ENCODE measurements around the gene C1orf226. TPM values are rescaled to one million over a fixed set of nuclear protein-coding genes. Genes with fewer than 3 reads are reported as not detected.

The C1orf226 gene
- total RNA-seq, 2 experiments from 2014 or later: not detected

- CTCF ChIA-PET: no interaction called here
Observed at GRCh38 chr1:162370161-162370560, 11.4 kb upstream of the C1orf226 start.

GRCh38 chr1:162370721-162371120 lies 10.8 kb upstream of the C1orf226 start:
- Mint-ChIP-seq H3K4me1 (no peaks in the 10 kb centered on the region), H3K36me3 (ENCODE audit: low read depth) (no peaks in the 10 kb centered on the region), H3K4me3 (no peak overlapping the region), H3K9me3 (no peaks in the 10 kb centered on the region), H3K27me3 (no peaks in the 10 kb centered on the region), H3K27ac (no peak overlapping the region)
- ChIA-PET POLR2A (no interaction called here), CTCF (no interaction called here)
- no peak for DNase-seq

More at GRCh38 chr1:162370161-162370560, 11.4 kb upstream of the C1orf226 start:
- Mint-ChIP-seq H3K36me3 (ENCODE audit: low read depth) (no peaks in the 10 kb centered on the region), H3K9me3 (no peaks in the 10 kb centered on the region), H3K4me1 (no peaks in the 10 kb centered on the region), H3K4me3 (no peak overlapping the region), H3K27ac (no peak overlapping the region), H3K27me3 (no peaks in the 10 kb centered on the region)
- POLR2A ChIA-PET: no interaction called here
- DNase-seq: no peak

- CTCF ChIA-PET: no interaction called here
- no peak overlapping the region for H3K4me3 Mint-ChIP-seq
Observed at GRCh38 chr1:162371611-162372010, 9.9 kb upstream of the C1orf226 start.

GRCh38 chr1:162372159-162373071 lies 9.1 kb upstream of the C1orf226 start:
- POLR2A ChIA-PET: no interaction called here
- CTCF ChIA-PET: no interaction called here
- Mint-ChIP-seq H3K9me3 (no peaks in the 10 kb centered on the region), H3K4me1 (no peaks in the 10 kb centered on the region), H3K27ac (no peak overlapping the region), H3K36me3 (ENCODE audit: low read depth) (no peaks in the 10 kb centered on the region), H3K4me3 (no peak overlapping the region), H3K27me3 (no peaks in the 10 kb centered on the region)
- no peak for DNase-seq

More at GRCh38 chr1:162371611-162372010, 9.9 kb upstream of the C1orf226 start:
- no peak for DNase-seq
- H3K4me1 Mint-ChIP-seq: no peaks in the 10 kb centered on the region
- no peaks in the 10 kb centered on the region for H3K36me3 Mint-ChIP-seq (ENCODE audit: low read depth)
- H3K27me3 Mint-ChIP-seq: no peaks in the 10 kb centered on the region
- no peaks in the 10 kb centered on the region for H3K9me3 Mint-ChIP-seq
- no peak overlapping the region for H3K27ac Mint-ChIP-seq
- POLR2A ChIA-PET: no interaction called here

GRCh38 chr1:162373072-162373427 lies 8.5 kb upstream of the C1orf226 start:
- no peak for DNase-seq
- H3K4me1 Mint-ChIP-seq: no peaks in the 10 kb centered on the region
- H3K4me3 Mint-ChIP-seq: no peak overlapping the region
- no peaks in the 10 kb centered on the region for H3K36me3 Mint-ChIP-seq (ENCODE audit: low read depth)
- H3K27ac Mint-ChIP-seq: no peak overlapping the region
- H3K9me3 Mint-ChIP-seq: no peaks in the 10 kb centered on the region
- CTCF ChIA-PET: no interaction called here
- POLR2A ChIA-PET: no interaction called here
- H3K27me3 Mint-ChIP-seq: no peaks in the 10 kb centered on the region

- CTCF ChIA-PET: no interaction called here
- H3K36me3 Mint-ChIP-seq (ENCODE audit: low read depth): no peaks in the 10 kb centered on the region
Observed at GRCh38 chr1:162373541-162374260, 7.8 kb upstream of the C1orf226 start.

GRCh38 chr1:162374406-162374805 lies 7.1 kb upstream of the C1orf226 start:
- no peaks in the 10 kb centered on the region for H3K9me3 Mint-ChIP-seq
- CTCF ChIA-PET: no interaction called here

More at GRCh38 chr1:162373541-162374260, 7.8 kb upstream of the C1orf226 start:
- H3K27ac Mint-ChIP-seq: no peak overlapping the region
- H3K4me1 Mint-ChIP-seq: no peaks in the 10 kb centered on the region
- DNase-seq: no peak
- no peaks in the 10 kb centered on the region for H3K9me3 Mint-ChIP-seq
- POLR2A ChIA-PET: no interaction called here
- H3K27me3 Mint-ChIP-seq: no peaks in the 10 kb centered on the region
- H3K4me3 Mint-ChIP-seq: no peak overlapping the region

GRCh38 chr1:162375463-162375862 lies 6.1 kb upstream of the C1orf226 start:
- DNase-seq: no peak
- Mint-ChIP-seq H3K9me3 (no peaks in the 10 kb centered on the region), H3K4me3 (no peak overlapping the region), H3K4me1 (no peaks in the 10 kb centered on the region), H3K27ac (no peak overlapping the region), H3K27me3 (peaks cover 2% of the 10 kb centered on the region), H3K36me3 (ENCODE audit: low read depth) (no peaks in the 10 kb centered on the region)
- POLR2A ChIA-PET: no interaction called here
- CTCF ChIA-PET: no interaction called here

More at GRCh38 chr1:162374406-162374805, 7.1 kb upstream of the C1orf226 start:
- no peak overlapping the region for H3K27ac Mint-ChIP-seq
- no peak for DNase-seq
- H3K4me1 Mint-ChIP-seq: no peaks in the 10 kb centered on the region
- POLR2A ChIA-PET: no interaction called here
- H3K4me3 Mint-ChIP-seq: no peak overlapping the region
- peaks cover 2% of the 10 kb centered on the region for H3K27me3 Mint-ChIP-seq
- no peaks in the 10 kb centered on the region for H3K36me3 Mint-ChIP-seq (ENCODE audit: low read depth)

- CTCF ChIA-PET: no interaction called here
- POLR2A ChIA-PET: no interaction called here
- DNase-seq: no peak
- Mint-ChIP-seq H3K27ac (no peak within 1 kb of the TSS), H3K36me3 (ENCODE audit: low read depth) (no peaks in the 10 kb centered on the region), H3K4me1 (no peaks in the 10 kb centered on the region), H3K4me3 (no peak within 1 kb of the TSS), H3K27me3 (peaks cover 2% of the 10 kb centered on the region), H3K9me3 (no peaks in the 10 kb centered on the region)
Observed at GRCh38 chr1:162376691-162377090, 4.8 kb upstream of the C1orf226 start, which contains the start of gene SPATA46. Gene SPATA46, minus strand, starts transcription at chr1:162376854. Its CDS starts 64 bp downstream, at chr1:162376790.

- ChIA-PET CTCF (interaction anchor here (0.9 kb wide), 1 partner anchor 324 kb away, joined by 3 read pairs; no protein-coding TSS in a partner anchor), POLR2A (no interaction called here)
- no peak for DNase-seq
- no peak overlapping the region for H3K4me3 Mint-ChIP-seq
- H3K4me1 Mint-ChIP-seq: no peaks in the 10 kb centered on the region
- H3K27me3 Mint-ChIP-seq: peaks cover 2% of the 10 kb centered on the region
- no peak overlapping the region for H3K27ac Mint-ChIP-seq
- no peaks in the 10 kb centered on the region for H3K9me3 Mint-ChIP-seq
- no peaks in the 10 kb centered on the region for H3K36me3 Mint-ChIP-seq (ENCODE audit: low read depth)
Observed at GRCh38 chr1:162380061-162380846, 1.3 kb upstream of the C1orf226 start.

- Mint-ChIP-seq H3K27ac (no peak overlapping the region), H3K36me3 (ENCODE audit: low read depth) (no peaks in the 10 kb centered on the region), H3K4me3 (no peak overlapping the region), H3K27me3 (peaks cover 2% of the 10 kb centered on the region), H3K4me1 (no peaks in the 10 kb centered on the region), H3K9me3 (no peaks in the 10 kb centered on the region)
- DNase-seq: no peak
- CTCF ChIA-PET: no interaction called here
- POLR2A ChIA-PET: no interaction called here
Observed at GRCh38 chr1:162381941-162382750, 618 bp downstream of the C1orf226 start.

- no peak overlapping the region for H3K27ac Mint-ChIP-seq
- no peaks in the 10 kb centered on the region for H3K36me3 Mint-ChIP-seq (ENCODE audit: low read depth)
- H3K4me1 Mint-ChIP-seq: no peaks in the 10 kb centered on the region
- peaks cover 2% of the 10 kb centered on the region for H3K27me3 Mint-ChIP-seq
- H3K9me3 Mint-ChIP-seq: no peaks in the 10 kb centered on the region
- no peak overlapping the region for H3K4me3 Mint-ChIP-seq
- ChIA-PET CTCF (no interaction called here), POLR2A (no interaction called here)
- DNase-seq: no peak
Observed at GRCh38 chr1:162383091-162383490, 1.6 kb downstream of the C1orf226 start.
